22Rv1 (cell line): ENCODE measurements around the gene KRT5.

Experiments
- CTCF ChIP-seq: fragments of 450-650 bp; IDR thresholded peaks from 2 replicates; pipeline ENCODE4 v1.5.1; 2017; ENCODE audit warnings: mild to moderate bottlenecking
- ZFX ChIP-seq: fragments of 450-650 bp; IDR thresholded peaks from 2 replicates; pipeline ENCODE4 v1.6.1; 2017; ENCODE audit warnings: antibody characterized with exemption, borderline replicate concordance

DNA sequence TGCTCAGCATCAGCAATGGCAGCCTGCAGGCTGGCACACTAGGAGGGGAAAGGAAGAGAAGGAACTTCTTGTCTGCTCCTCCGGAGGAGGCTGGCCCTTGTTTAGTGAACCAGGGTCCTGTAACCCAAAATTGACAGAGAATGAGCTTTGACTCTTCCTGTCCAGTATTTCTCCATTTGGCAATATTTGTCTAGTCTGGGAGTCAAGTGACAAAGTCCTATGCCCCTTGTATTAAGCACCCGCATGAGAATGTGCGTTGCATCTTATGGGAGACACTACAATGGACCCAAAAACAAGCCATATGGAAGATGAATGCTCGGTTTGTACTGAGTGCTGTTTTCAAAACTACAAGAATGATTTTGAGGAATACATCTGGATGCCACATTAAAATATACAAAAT lies 50.3 kb downstream of the KRT5 start:
- TF ChIP-seq CTCF: peak; percentile 5; the same call in 1 of the 2 replicates
- no peak for TF ChIP-seq ZFX
